Measurements from ENCODE around the gene LLGL2.

GRCh38 chr17:75622076-75622475, 96.6 kb downstream of the LLGL2 start:
- no peak for TF ChIP-seq CTCF (IDR thresholded peaks at IDR 0.05)
- TF ChIP-seq POLR2A (IDR thresholded peaks at IDR 0.05) = no peak
